Germinal center (tissue), 1 donor: ENCODE measurements around the gene RNF7.
"Not testable (repeated sequence)": the region's sequence is repeated elsewhere in the genome, so short reads cannot be mapped to it uniquely, and the experiment has no call there.

Source experiments
- DNase-seq: peaks from one replicate; pipeline ENCODE4 v3.0.0; 2012; ENCODE audit warnings: mixed read lengths, low spot score

Gene RNF7

GRCh38 chr3:141738022-141738890 lies at the start of gene RNF7:
Gene RNF7 (plus strand): TSS chr3:141738298. CDS start chr3:141738342, 44 bp downstream.
- DNase-seq = peak; percentile 95

- no peak for DNase-seq
Observed at GRCh38 chr3:141690431-141691072, 47.5 kb upstream of the RNF7 start.

- not testable (repeated sequence) for DNase-seq
Observed at GRCh38 chr3:141691471-141691870, 46.6 kb upstream of the RNF7 start.

GRCh38 chr3:141692973-141693372 lies 45.1 kb upstream of the RNF7 start:
- DNase-seq = not testable (repeated sequence)

- DNase-seq = no peak
Observed at GRCh38 chr3:141699324-141699723, 38.8 kb upstream of the RNF7 start.

GRCh38 chr3:141699897-141700296 lies 38.2 kb upstream of the RNF7 start:
- no peak for DNase-seq

- DNase-seq = not testable (repeated sequence)
Observed at GRCh38 chr3:141703367-141703766, 34.7 kb upstream of the RNF7 start.

GRCh38 chr3:141707741-141708203 lies 30.3 kb upstream of the RNF7 start:
- DNase-seq = no peak

GRCh38 chr3:141708367-141708766 lies 29.7 kb upstream of the RNF7 start:
- no peak for DNase-seq

GRCh38 chr3:141709126-141709770 lies 28.9 kb upstream of the RNF7 start:
- DNase-seq = no peak

GRCh38 chr3:141710121-141710520 lies 28.0 kb upstream of the RNF7 start:
- DNase-seq = no peak

- no peak for DNase-seq
Observed at GRCh38 chr3:141710888-141711616, 27.0 kb upstream of the RNF7 start.

- no peak for DNase-seq
Observed at GRCh38 chr3:141714671-141715070, 23.4 kb upstream of the RNF7 start.

- no peak for DNase-seq
Observed at GRCh38 chr3:141722081-141722480, 16.0 kb upstream of the RNF7 start.

- DNase-seq = no peak
Observed at GRCh38 chr3:141722648-141723047, 15.4 kb upstream of the RNF7 start.

GRCh38 chr3:141723255-141723654 lies 14.8 kb upstream of the RNF7 start:
- no peak for DNase-seq

- no peak for DNase-seq
Observed at GRCh38 chr3:141724186-141724585, 13.9 kb upstream of the RNF7 start.

GRCh38 chr3:141725036-141725435 lies 13.1 kb upstream of the RNF7 start:
- no peak for DNase-seq

GRCh38 chr3:141726483-141726882 lies 11.6 kb upstream of the RNF7 start:
- no peak for DNase-seq

GRCh38 chr3:141728355-141728892 lies 9.7 kb upstream of the RNF7 start:
- DNase-seq = no peak

GRCh38 chr3:141729240-141729639 lies 8.9 kb upstream of the RNF7 start:
- DNase-seq = no peak

GRCh38 chr3:141735176-141735575 lies 2.9 kb upstream of the RNF7 start:
- DNase-seq = no peak
